ENCODE data around the gene PDE10A. TPM values are rescaled to one million over a fixed set of nuclear protein-coding genes. Genes with fewer than 3 reads are reported as not detected.

The PDE10A gene
- total RNA-seq, 4 donors from 2014 or later = 0.54 to 4.4 (median 0.98) TPM

DNA sequence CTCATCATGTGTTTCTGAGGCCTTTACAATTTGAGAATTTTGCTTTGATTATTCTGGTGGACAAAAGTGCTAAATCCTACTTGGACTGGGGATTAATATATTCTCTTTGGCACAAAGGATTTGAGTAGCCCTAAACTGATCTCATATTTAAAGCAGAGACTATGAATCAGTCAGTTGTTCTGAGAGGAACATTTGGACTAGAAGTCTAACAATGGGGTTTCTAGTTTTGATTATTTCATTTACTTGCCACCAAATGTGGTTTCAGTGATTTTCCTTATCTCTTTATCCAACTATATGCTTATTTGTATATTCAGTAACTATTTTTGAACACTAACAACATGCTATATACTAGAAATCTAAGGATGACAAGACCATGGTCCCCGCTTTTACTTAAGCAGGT, 81.4 kb downstream of the PDE10A start:
- no peak for TF ChIP-seq POLR2A (IDR thresholded peaks at IDR 0.05)
- TF ChIP-seq, protein P1, sequence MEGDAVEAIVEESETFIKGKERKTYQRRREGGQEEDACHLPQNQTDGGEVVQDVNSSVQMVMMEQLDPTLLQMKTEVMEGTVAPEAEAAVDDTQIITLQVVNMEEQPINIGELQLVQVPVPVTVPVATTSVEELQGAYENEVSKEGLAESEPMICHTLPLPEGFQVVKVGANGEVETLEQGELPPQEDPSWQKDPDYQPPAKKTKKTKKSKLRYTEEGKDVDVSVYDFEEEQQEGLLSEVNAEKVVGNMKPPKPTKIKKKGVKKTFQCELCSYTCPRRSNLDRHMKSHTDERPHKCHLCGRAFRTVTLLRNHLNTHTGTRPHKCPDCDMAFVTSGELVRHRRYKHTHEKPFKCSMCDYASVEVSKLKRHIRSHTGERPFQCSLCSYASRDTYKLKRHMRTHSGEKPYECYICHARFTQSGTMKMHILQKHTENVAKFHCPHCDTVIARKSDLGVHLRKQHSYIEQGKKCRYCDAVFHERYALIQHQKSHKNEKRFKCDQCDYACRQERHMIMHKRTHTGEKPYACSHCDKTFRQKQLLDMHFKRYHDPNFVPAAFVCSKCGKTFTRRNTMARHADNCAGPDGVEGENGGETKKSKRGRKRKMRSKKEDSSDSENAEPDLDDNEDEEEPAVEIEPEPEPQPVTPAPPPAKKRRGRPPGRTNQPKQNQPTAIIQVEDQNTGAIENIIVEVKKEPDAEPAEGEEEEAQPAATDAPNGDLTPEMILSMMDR (IDR thresholded peaks at IDR 0.05) = no peak
- no peak for DNase-seq (ENCODE audit: low spot score in 2 of 2)
- no peak overlapping the region for H3K4me3 ChIP-seq (ENCODE audit: low read depth, poor library complexity, severe bottlenecking)
- intact Hi-C loops (cut with DNase I; ENCODE audit: low total_unique reads) = no loop called here
- WGBS, 2 donors = 91 to 98% methylated on average over 1 of the region's 1 CpG

DNA sequence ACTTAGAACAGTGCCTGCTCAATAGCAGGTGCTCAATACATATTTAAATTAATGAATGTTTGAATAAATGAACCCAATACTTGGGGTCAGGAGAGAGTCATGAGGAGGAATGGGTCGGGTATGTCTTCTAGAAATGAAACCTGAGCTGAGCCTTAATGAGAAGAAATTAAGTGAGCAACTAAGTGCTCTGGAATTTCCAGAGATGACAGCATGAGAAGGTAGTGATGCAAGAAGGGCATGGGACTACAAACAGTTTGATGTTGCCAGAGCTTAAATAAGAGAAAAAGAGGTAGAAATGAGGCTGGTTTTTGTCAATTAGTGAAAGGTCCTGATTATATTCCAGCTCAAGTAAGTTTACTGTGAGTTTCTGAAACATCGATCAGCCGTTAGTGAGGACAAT, 82.9 kb downstream of the PDE10A start:
- intact Hi-C loops (cut with DNase I; ENCODE audit: low total_unique reads) = no loop called here
- no peak overlapping the region for H3K4me3 ChIP-seq (ENCODE audit: low read depth, poor library complexity, severe bottlenecking)
- DNase-seq (ENCODE audit: low spot score in 2 of 2) = no peak
- 79 to 85% methylated on average over 3 of the region's 3 CpGs for WGBS, 2 donors
- no peak for TF ChIP-seq POLR2A (IDR thresholded peaks at IDR 0.05)
- TF ChIP-seq, protein P1 (IDR thresholded peaks at IDR 0.05) = no peak

DNA sequence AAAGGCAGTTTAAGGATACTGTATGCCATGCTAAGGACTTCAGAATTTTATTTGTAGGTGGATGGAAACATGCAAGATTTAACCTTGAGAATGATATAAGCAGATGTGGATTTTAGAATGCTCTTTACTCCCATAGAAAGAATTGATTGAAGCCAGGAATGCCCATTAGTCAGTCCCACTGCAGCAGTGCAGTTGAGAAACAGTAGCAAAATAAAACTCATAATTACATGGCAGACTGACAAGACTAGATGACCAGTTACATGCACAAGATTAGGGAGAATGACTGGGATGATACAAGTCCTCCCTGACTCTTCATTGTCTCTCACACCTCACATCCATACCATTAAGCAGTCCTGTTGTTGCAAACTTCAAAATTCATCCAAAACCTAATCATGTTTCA, 83.9 kb downstream of the PDE10A start:
- intact Hi-C loops (cut with DNase I; ENCODE audit: low total_unique reads) = no loop called here
- DNase-seq (ENCODE audit: low spot score in 2 of 2) = no peak
- no peak overlapping the region for H3K4me3 ChIP-seq (ENCODE audit: low read depth, poor library complexity, severe bottlenecking)
- no peak for TF ChIP-seq POLR2A (IDR thresholded peaks at IDR 0.05)
- TF ChIP-seq, protein P1 (IDR thresholded peaks at IDR 0.05) = no peak

DNA sequence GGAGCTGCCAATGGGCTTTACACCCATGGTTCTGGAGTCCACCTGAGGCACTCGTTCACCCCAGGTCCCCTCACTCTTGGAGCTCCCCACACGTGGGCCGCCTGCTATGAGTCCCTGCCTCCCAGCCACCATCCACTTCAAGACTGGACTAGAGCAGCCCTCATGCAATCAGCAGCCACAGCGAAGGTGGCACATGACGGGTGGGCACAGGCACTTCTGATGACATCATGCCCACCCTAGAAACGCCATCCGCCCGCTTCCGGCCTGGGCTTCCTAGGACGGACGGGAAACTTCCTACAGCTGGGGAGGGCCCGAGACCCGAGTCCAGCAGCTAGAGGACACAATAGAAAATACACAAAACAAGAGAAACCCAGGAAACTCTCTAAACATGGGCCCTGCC, 85.5 kb downstream of the PDE10A start:
- intact Hi-C loops (cut with DNase I; ENCODE audit: low total_unique reads) = no loop called here
- TF ChIP-seq POLR2A (IDR thresholded peaks at IDR 0.05) = no peak
- 84 to 87% methylated on average over 12 to 13 of the region's 13 CpGs for WGBS, 2 donors
- no peak overlapping the region for H3K4me3 ChIP-seq (ENCODE audit: low read depth, poor library complexity, severe bottlenecking)
- no peak for DNase-seq (ENCODE audit: low spot score in 2 of 2)

DNA sequence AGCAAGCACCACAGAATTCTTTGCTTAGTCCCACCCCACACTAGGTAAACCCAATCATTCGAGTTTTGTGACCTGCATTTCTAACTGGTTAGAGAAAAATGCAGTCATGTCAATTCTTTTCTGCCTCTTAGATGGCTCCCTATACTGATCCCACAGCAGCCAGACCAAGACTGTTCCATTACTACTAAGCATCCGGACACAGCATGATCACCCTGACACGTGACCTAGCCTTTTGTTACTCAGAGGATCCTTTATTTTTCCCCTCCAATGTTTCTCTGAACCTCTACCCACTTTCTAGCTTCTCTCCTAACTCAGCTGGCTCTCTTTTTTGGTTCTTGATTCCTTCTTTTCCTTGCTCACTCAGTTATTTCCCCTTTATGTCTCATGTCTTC, 87.9 kb downstream of the PDE10A start:
- no peak for DNase-seq (ENCODE audit: low spot score in 2 of 2)
- 75 to 77% methylated on average over 3 of the region's 3 CpGs for WGBS, 2 donors
- no peak overlapping the region for H3K4me3 ChIP-seq (ENCODE audit: low read depth, poor library complexity, severe bottlenecking)
- TF ChIP-seq, protein P1 (IDR thresholded peaks at IDR 0.05) = no peak
- TF ChIP-seq POLR2A (IDR thresholded peaks at IDR 0.05) = no peak
- intact Hi-C loops (cut with DNase I; ENCODE audit: low total_unique reads) = no loop called here

DNA sequence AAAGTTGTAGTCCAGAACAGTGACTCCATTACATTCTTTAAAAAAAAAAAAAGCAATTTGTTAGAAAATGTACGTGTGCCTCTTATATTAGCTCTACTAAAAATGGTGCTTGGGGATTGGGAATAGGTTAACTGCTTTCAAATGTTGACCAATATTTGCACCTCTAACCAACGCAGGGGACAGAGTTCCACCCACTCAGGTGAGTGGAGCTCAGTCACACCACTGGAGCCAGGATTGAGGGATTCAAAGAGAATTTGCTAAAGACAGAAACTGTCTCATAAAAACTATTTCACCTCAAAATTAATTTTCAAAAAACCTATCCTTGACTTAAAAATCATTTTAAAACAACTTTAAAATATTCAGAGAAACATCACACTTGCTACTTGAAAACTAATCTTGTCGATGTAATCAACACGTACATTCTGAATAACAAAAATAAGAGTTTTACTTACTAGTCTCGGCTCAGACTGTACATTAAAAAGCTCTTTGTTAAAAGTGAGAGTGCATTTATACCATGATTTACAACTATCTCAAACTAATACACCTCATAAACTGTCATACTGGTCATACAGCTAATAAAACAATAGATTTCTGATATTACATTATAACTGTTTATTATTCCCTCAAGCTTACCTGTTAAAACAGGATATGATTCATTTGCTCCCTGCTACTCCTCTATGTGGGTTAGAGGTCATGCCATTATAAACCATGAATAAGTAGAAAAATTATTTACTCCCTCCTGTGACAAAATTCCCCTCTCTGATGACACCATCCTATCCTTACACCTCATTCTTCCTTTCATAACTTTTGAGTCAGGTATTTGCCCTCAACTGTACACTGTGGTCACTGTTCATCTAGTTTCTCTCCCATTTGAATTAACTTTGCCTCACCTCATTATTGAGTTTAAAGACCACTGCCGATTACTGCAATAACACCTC, 88.6 kb downstream of the PDE10A start:
- no peak overlapping the region for H3K4me3 ChIP-seq (ENCODE audit: low read depth, poor library complexity, severe bottlenecking)
- intact Hi-C loops (cut with DNase I; ENCODE audit: low total_unique reads) = no loop called here
- TF ChIP-seq, protein P1 (IDR thresholded peaks at IDR 0.05) = no peak
- TF ChIP-seq POLR2A (IDR thresholded peaks at IDR 0.05) = no peak
- 63 to 67% methylated on average over 6 of the region's 6 CpGs for WGBS, 2 donors
- no peak for DNase-seq (ENCODE audit: low spot score in 2 of 2)
